Right lobe of liver (tissue), 6 donors: ENCODE data around the gene NRXN3. TPM values are rescaled to one million over a fixed set of nuclear protein-coding genes. Genes with fewer than 3 reads are reported as not detected.

Source experiments
- ATAC-seq, 4 donors: fragments of 200-7000 bp; cut with Tn5 transposase; one replicate each; pipeline ENCODE4 v1.9.1; 2020; ENCODE audit warnings: mild to moderate bottlenecking in 4 of 4, moderate library complexity in 4 of 4
- DNase-seq, 3 donors: peaks; one replicate each; pipeline ENCODE4 v3.0.0-alpha.2; 2020
- H3K27ac ChIP-seq, 3 donors: fragments of 200-600 bp; one replicate each; pipeline ENCODE4 v1.8.0; 2022
- H3K27me3 ChIP-seq, 2 donors: fragments of 200-600 bp; one replicate each; pipeline ENCODE4 v1.8.0; 2022
- H3K36me3 ChIP-seq, 4 donors: fragments of 200-600 bp; sonication (generic) in 1 of 4; one replicate each; pipeline versions ENCODE4 v1.5.1 to v1.8.0; 2017 to 2022; ENCODE audit warnings: control low read depth in 1 of 4
- H3K4me1 ChIP-seq, 4 donors: fragments of 200-600 bp; sonication (generic) in 1 of 4; one replicate each; pipeline versions ENCODE4 v1.5.1 to v1.8.0; 2017 to 2022; ENCODE audit warnings: control low read depth in 1 of 4
- H3K4me3 ChIP-seq, 3 donors: fragments of 200-600 bp; one replicate each; pipeline ENCODE4 v1.8.0; 2022
- H3K9me3 ChIP-seq, 4 donors: fragments of 200-600 bp; sonication (generic) in 1 of 4; one replicate each; pipeline versions ENCODE4 v1.5.1 to v1.8.0; 2017 to 2022; ENCODE audit warnings: control low read depth in 1 of 4
- POLR2A ChIP-seq: fragments of 450-650 bp; IDR thresholded peaks from one replicate; pipeline ENCODE4 v1.6.1; 2017; ENCODE audit warnings: antibody characterized with exemption, mild to moderate bottlenecking
- WGBS: methylation state at CpG from one replicate; pipeline ENCODE4 v1.1.6; 2018; ENCODE audit warnings: low coverage, low lambda C conversion rate; ENCODE audit not compliant: insufficient coverage; ENCODE audit errors: missing lambda C conversion rate; 5-methylcytosine and 5-hydroxymethylcytosine counted together
- intact Hi-C, 2 donors: fragments of 100-400 bp; cut with DNase I; formaldehyde crosslinking; loops; one replicate each; pipeline versions ENCODE4 v1.11.2 to v1.14.1; 2022
- total RNA-seq, 6 experiments: library from RNA; depleted of rRNA in 2 of 6; stranded (reverse); fragments of >200 nt in 2 of 6; fragmentation: NEBNext Ultra II Directional in 3 of 6; extraction: Animal tissue kit (Norgen Biotek cat#: 25700) in 3 of 6; gene quantifications; one replicate each; pipeline versions ENCODE4 v1.1.0 to v1.2.4, GENCODE V29; 2016 to 2023
- TF ChIP-seq, protein P1 (sequence below), 4 donors: fragments of 200-600 bp in 3 of 4; fragments of 450-650 bp in 1 of 4; IDR thresholded peaks; one replicate each; pipeline versions ENCODE4 v1.5.1 to v1.8.0; 2016 to 2022; ENCODE audit warnings: antibody characterized with exemption in 4 of 4, mild to moderate bottlenecking in 2 of 4
- donor health status: DM: no; HTN: yes; CAD: no.
- donor health status: DM: no; HTN: no; CAD: no.
- donor health status: DM: no; HTN: no; CAD: no.
- donor health status: DM: no; HTN: yes; CAD: no.
- donor health status: DM: no; HTN: yes; CAD: no.

Gene NRXN3
- total RNA-seq, 6 experiments from 2014 or later, result 0.06 to 0.51 (median 0.23) TPM; not detected in 1

DNA sequence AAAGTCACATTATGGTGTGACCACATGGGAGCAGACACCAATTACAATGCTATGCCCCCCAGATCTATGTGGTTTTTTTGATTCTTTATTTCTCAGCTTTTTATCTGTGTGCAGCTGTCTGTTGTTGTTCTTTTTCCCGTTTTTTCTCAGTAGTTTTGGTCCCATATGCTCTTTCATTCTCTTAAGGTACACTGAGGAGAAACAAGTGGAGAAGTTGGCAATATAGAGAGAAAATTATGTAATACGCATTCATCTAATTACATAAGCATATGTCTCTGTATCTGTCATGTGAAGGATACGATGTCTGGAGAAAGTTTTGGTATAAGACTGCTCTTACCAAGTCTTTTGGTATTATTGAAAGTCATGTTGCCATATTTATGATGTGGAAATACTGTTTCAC, 819.0 kb downstream of the NRXN3 start:
- TF ChIP-seq, protein P1, sequence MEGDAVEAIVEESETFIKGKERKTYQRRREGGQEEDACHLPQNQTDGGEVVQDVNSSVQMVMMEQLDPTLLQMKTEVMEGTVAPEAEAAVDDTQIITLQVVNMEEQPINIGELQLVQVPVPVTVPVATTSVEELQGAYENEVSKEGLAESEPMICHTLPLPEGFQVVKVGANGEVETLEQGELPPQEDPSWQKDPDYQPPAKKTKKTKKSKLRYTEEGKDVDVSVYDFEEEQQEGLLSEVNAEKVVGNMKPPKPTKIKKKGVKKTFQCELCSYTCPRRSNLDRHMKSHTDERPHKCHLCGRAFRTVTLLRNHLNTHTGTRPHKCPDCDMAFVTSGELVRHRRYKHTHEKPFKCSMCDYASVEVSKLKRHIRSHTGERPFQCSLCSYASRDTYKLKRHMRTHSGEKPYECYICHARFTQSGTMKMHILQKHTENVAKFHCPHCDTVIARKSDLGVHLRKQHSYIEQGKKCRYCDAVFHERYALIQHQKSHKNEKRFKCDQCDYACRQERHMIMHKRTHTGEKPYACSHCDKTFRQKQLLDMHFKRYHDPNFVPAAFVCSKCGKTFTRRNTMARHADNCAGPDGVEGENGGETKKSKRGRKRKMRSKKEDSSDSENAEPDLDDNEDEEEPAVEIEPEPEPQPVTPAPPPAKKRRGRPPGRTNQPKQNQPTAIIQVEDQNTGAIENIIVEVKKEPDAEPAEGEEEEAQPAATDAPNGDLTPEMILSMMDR (IDR thresholded peaks at IDR 0.05), result no peak
- TF ChIP-seq POLR2A, result no peak
- Histone ChIP-seq H3K9me3 (no peaks in the 10 kb centered on the region), H3K27me3 (no peaks in the 10 kb centered on the region), H3K36me3 (no peaks in the 10 kb centered on the region), H3K4me1 (no peaks in the 10 kb centered on the region), H3K4me3 (no peak overlapping the region), H3K27ac (no peak overlapping the region)
- DNase-seq (no peak), ATAC-seq (no peak)
- 33% methylated on average over 3 of the region's 3 CpGs for WGBS
- intact Hi-C loops, result no loop called here

DNA sequence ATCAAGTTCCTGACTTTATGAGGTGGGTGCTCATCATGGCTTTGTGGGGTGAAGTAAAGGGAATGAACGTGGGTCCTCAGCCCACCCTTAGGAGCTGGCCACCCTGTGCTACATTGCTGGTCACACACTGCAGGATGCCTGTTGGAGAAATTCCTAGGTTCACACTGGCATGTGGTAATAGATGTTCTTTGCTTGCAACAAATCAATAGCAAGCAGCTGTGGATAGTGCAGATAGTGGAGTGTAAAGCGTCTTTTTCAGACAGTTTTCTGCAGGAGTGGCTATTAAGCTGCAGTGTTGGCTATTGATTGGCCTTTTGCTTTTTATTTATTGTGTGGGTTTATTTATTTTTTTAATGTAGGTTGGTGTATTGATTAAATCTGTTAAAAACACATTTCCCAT, 822.7 kb downstream of the NRXN3 start:
- WGBS, result 31% methylated on average over 2 of the region's 2 CpGs
- no peak overlapping the region for H3K27ac ChIP-seq
- H3K9me3 ChIP-seq, result no peaks in the 10 kb centered on the region
- no peaks in the 10 kb centered on the region for H3K4me1 ChIP-seq
- H3K36me3 ChIP-seq, result no peaks in the 10 kb centered on the region
- TF ChIP-seq POLR2A, result no peak
- TF ChIP-seq, protein P1 (IDR thresholded peaks at IDR 0.05), result no peak
- DNase-seq, result no peak
- H3K4me3 ChIP-seq, result no peak overlapping the region
- ATAC-seq, result no peak
- H3K27me3 ChIP-seq, result no peaks in the 10 kb centered on the region
- intact Hi-C loops, result no loop called here

- intact Hi-C loops, result no loop called here
- Histone ChIP-seq H3K4me3 (no peak overlapping the region), H3K9me3 (no peaks in the 10 kb centered on the region), H3K27ac (no peak overlapping the region), H3K27me3 (no peaks in the 10 kb centered on the region), H3K4me1 (no peaks in the 10 kb centered on the region), H3K36me3 (no peaks in the 10 kb centered on the region)
- TF ChIP-seq POLR2A, result no peak
- TF ChIP-seq, protein P1 (IDR thresholded peaks at IDR 0.05), result no peak
- ATAC-seq, result no peak
- DNase-seq, result no peak
- 93% methylated on average over 1 of the region's 1 CpG for WGBS
Observed at GRCh38 chr14:78997811-78998210, 827.6 kb downstream of the NRXN3 start.

DNA sequence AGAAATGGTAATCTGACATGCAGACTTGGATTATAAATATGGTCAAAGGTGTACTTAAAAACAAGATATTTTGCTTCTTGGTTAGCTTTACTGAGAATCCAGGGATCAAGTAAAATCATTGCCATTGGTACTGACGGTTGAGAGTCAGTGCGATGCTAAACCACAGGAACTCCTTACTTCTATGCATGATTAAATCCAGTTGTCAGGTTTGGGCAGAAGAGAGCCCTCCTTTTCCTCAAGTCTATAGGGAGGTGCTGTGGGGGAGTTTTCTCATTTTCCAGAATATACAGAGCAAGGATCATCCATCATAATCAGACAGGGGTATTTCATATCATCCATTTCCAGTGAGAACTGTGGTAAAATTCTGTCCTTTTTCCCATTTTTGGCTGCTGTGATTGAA, 839.1 kb downstream of the NRXN3 start:
- Histone ChIP-seq H3K27me3 (peaks cover 0 to 3% of the 10 kb centered on the region in 2 donors), H3K4me3 (no peak overlapping the region), H3K27ac (no peak overlapping the region), H3K4me1 (no peaks in the 10 kb centered on the region), H3K36me3 (no peaks in the 10 kb centered on the region), H3K9me3 (no peaks in the 10 kb centered on the region)
- 33% methylated on average over 1 of the region's 2 CpGs for WGBS
- ATAC-seq, result no peak
- TF ChIP-seq, protein P1 (IDR thresholded peaks at IDR 0.05), result no peak
- intact Hi-C loops, result no loop called here
- no peak for DNase-seq
